Astrocyte (in vitro differentiated cells and primary cell): Measurements from ENCODE around the gene MFN2.

Experiments used
- CTCF ChIP-seq: IDR thresholded peaks from 2 replicates; pipeline ENCODE4 v1.5.1; 2011; ENCODE audit warnings: low read depth, mild to moderate bottlenecking, inconsistent platforms, low read length, moderate library complexity; ENCODE audit not compliant: insufficient read depth
- EZH2 ChIP-seq: IDR thresholded peaks from 2 replicates; pipeline ENCODE4 v1.6.1; 2012; ENCODE audit warnings: mild to moderate bottlenecking, low read length, inconsistent platforms; ENCODE audit not compliant: insufficient read depth

GRCh38 chr1:12028957-12029511 lies 48.8 kb downstream of the MFN2 start:
- TF ChIP-seq CTCF (no peak), EZH2 (no peak)
